GM15510 (cell line): ENCODE results near the gene MRPS34.

Experiments used
- POLR2A ChIP-seq: IDR thresholded peaks from 3 replicates; pipeline ENCODE4 v1.6.1; 2011; ENCODE audit warnings: borderline replicate concordance; ENCODE audit not compliant: insufficient read length; ENCODE audit errors: extremely low read depth

The MRPS34 gene

GRCh38 chr16:1810106-1810505 is 37.2 kb upstream of the MRPS34 start:
- no peak for TF ChIP-seq POLR2A

DNA sequence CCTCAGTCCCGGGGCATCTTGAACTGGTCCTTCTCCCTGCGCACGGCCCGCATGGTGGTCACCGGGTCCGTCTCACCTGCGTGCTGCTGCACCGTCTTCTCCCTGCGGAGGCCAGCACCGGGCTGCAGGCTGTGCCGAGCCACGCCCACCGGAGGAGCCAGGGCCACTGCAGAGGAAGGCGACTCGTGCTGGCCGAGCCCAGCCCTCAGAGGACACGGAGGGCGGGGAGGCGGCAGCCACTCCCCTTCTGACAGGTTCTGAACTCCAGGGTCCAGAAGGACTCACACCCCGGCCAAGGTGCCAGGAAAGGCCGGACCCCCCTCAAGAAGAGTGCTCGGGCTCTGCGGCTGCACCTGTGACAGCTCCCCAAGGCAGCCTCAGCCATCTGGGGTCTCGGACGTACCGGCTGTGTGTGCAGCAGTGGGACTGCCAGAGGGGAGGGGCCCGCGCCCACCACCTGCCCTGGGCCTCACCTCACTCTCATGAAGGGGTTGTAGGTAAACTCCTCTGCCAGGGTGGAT is 36.4 kb upstream of the MRPS34 start:
- TF ChIP-seq POLR2A, result no peak

- TF ChIP-seq POLR2A, result no peak
These were observed 35.8 kb upstream of the MRPS34 start for GRCh38 chr16:1808691-1809090.

GRCh38 chr16:1807626-1808025 is 34.7 kb upstream of the MRPS34 start:
- TF ChIP-seq POLR2A, result no peak

DNA sequence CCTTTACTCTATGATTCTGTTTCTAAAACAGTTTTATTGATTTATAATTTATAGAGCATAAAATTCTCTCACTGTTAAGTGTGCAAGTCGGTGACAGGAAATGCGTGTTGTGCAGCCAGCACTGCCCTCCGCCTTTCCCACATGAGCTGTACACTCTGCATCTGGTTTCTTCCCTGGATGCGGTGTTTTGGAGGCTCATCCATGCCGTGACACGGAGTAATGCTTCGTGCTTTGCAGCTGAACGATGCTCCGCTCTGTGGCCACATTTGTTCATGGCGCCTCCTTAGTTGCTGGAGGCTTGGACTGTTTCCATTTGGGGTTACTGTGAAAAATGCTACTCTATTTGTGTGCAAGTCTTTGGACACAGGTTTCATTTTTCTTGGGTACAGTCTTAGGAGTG is 27.8 kb upstream of the MRPS34 start:
- TF ChIP-seq POLR2A, result no peak

- no peak for TF ChIP-seq POLR2A
These were observed 22.2 kb upstream of the MRPS34 start for GRCh38 chr16:1794908-1795666.

GRCh38 chr16:1794221-1794871 is 21.4 kb upstream of the MRPS34 start:
- TF ChIP-seq POLR2A, result no peak

GRCh38 chr16:1793578-1794220 is 20.8 kb upstream of the MRPS34 start, which contains the start of gene IGFALS:
TSS of gene IGFALS (minus strand) at chr16:1793705. CDS start at chr16:1793652, 53 bp downstream.
- TF ChIP-seq POLR2A, result no peak

DNA sequence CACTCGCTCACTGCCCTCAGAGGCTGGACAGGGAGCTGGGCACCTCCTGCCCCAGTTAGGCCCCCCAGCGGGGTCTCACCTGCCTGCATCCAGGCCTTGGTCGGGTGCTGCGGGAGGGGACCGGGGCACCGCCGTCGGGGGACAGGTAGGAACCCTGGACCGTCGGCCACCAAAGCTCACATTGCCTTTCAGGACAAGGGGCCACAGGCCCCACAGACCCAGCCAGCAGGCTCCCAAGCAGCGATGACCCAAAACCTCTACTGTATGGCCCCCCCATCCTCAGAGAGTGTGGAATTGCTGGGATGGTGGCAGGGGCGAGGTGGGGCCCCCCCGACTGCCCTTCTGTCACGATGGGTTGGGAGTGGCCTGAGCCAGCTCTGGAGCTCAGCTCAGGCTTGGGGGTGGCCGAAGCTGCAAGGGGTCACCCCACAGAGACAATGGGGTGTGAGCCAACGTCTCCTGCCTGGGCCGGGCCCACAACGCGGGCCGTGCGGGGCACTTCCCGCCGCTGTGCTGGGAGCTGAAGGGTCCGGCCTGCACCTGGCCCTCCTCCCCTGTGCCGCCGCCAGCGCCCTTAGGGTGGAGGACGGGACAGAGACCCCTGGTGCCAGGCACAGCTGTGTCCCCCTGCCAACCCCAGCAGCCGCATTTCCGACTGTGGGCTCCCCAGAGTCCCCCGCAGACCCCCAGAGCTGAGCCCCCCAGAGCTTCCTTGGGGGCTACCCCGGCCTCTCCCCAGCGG is 20.1 kb upstream of the MRPS34 start:
- no peak for TF ChIP-seq POLR2A

GRCh38 chr16:1791943-1792812 is 19.2 kb upstream of the MRPS34 start:
- TF ChIP-seq POLR2A, result no peak

DNA sequence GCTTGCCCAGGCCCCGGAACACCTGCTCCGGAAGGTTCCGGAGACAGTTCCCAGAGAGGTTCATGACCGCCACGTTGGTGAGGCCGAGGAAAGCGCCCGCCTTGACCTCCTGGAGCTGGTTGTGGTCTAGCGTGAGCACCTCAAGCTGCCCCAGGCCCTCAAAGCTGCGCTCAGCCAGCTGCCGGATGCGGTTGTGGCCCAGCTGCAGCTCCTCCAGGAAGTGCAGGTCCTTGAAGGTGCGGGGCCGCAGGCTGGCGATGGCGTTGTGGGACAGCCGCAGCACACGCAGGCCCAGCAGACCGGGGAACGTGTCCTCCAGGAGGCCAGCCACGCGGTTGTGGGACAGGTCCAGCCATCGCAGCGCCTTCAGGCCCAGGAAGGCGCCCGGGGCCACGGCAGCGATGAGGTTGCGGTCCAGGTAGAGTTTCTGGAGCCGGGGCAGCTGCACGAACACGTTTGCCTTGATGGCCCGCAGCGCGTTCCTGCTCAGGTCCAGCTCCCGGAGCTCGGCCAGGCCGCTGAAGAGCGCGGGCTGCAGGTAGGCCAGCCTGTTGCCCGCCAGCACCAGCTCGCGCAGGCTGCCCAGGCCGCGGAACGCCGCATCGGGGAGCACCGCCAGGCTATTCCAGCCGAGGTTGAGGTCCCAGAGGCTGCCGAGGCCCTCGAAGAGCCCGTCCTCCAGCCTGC is 18.5 kb upstream of the MRPS34 start:
- TF ChIP-seq POLR2A, result no peak

DNA sequence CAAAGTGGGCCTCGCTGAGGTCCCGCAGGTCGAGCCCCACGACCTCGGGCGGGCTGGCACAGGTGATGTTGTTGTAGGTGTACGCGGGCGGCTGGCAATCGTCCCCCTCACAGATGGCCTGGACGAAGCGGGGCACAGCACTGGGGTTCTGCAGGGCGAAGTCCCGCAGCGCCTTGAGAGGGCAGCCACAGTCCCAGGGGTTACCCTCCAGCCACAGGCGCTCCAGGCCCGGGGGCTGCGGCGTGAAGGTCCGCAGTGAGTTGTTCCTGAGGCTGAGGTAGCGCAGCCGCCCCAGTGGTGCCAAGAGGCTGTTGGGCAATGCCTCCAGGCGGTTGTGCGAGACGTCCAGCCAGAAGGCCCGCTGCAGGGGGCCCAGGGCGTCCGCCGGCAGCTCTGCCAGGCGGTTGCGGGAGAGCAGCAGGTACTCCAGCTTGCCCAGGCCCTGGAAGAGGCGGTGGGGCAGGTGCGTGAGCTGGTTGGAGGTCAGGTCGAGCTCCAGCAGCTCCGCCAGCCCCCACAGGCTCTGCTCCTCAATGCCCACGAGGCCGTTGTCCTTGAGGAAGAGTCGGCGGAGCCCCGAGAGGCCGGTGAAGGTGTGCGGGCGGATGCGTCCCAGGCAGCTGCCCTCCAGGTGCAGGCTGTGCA is 17.8 kb upstream of the MRPS34 start:
- no peak for TF ChIP-seq POLR2A

DNA sequence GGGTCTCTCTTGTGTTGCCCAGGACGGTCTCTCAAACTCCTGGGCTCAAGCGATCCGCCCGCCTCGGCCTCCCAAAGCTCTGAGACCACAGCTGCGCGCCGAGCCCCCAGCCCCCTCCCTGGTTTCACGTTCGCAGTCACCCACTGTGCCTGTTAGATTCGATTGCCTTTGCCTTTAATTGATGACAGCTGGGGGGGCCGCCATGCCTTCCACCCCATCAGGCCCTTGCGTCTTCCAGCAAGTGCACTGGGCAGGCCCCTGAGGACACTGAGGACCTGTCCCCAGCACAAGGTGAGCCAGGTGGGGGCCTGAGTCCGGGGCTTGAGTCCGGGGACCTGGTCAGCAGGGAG is 17.3 kb upstream of the MRPS34 start:
- TF ChIP-seq POLR2A, result no peak
